Osteoblast (primary cell): ENCODE results near the gene SPARC. TPM values are rescaled to one million over a fixed set of nuclear protein-coding genes. Genes with fewer than 3 reads are reported as not detected.

Experiments used
- DNase-seq: peaks from one replicate; pipeline ENCODE4 v3.0.0; 2011; ENCODE audit warnings: low spot score, mixed read lengths; ENCODE audit not compliant: insufficient read length; ENCODE audit errors: missing footprints
- H2AFZ ChIP-seq: 2 replicates; pipeline ENCODE4 v1.6.0; 2011; ENCODE audit warnings: mild to moderate bottlenecking, low read length
- H3K27ac ChIP-seq: 2 replicates; pipeline ENCODE4 v1.5.1; 2011; ENCODE audit warnings: mild to moderate bottlenecking, low read depth, low read length, moderate library complexity
- H3K27me3 ChIP-seq: 2 replicates; pipeline ENCODE4 v1.6.0; 2012; ENCODE audit warnings: mild to moderate bottlenecking, control low read depth, inconsistent platforms, low read length, moderate library complexity; ENCODE audit not compliant: insufficient read depth
- H3K36me3 ChIP-seq: 2 replicates; pipeline ENCODE4 v1.5.1; 2011; ENCODE audit warnings: mild to moderate bottlenecking, low read length, control low read depth, moderate library complexity; ENCODE audit not compliant: insufficient read depth
- H3K4me1 ChIP-seq: 2 replicates; pipeline ENCODE4 v1.5.1; 2011; ENCODE audit warnings: mild to moderate bottlenecking, low read length, control low read depth, moderate library complexity; ENCODE audit not compliant: insufficient read depth
- H3K4me2 ChIP-seq: 2 replicates; pipeline ENCODE4 v1.6.0; 2011; ENCODE audit warnings: mild to moderate bottlenecking, low read length; ENCODE audit not compliant: insufficient read depth
- H3K4me3 ChIP-seq: fragments of 200-600 bp; sonication (generic); 3 replicates; pipeline ENCODE4 v1.5.1; 2012; ENCODE audit warnings: mild to moderate bottlenecking, low read length, inconsistent platforms; ENCODE audit not compliant: insufficient read depth
- H3K79me2 ChIP-seq: 2 replicates; pipeline ENCODE4 v1.6.0; 2012; ENCODE audit warnings: mild to moderate bottlenecking, low read length, control low read depth, inconsistent platforms; ENCODE audit not compliant: insufficient read depth
- H3K9me3 ChIP-seq: 2 replicates; pipeline ENCODE4 v1.5.1; 2011; ENCODE audit warnings: low read depth, low read length, control low read depth
- H4K20me1 ChIP-seq: 2 replicates; pipeline ENCODE4 v1.6.0; 2012; ENCODE audit warnings: mild to moderate bottlenecking, low read length, control low read depth; ENCODE audit not compliant: insufficient read depth
- total RNA-seq: library from RNA; depleted of rRNA; stranded (reverse); fragments of >200 nt; gene quantifications from 2 replicates; pipeline ENCODE4 v1.2.3, GENCODE V29; 2012
- TF ChIP-seq, protein P1 (sequence below): IDR thresholded peaks from 2 replicates; pipeline ENCODE4 v1.5.1; 2011; ENCODE audit warnings: mild to moderate bottlenecking, low read depth, low read length, moderate library complexity; ENCODE audit errors: extremely low read depth

Gene SPARC
- total RNA-seq, 1 donor = 4,046 TPM

GRCh38 chr5:151688436-151688835 is 1.7 kb upstream of the SPARC start:
- no peaks in the 10 kb centered on the region for H3K27me3 ChIP-seq
- no peak overlapping the region for H3K4me2 ChIP-seq
- no peak overlapping the region for H3K27ac ChIP-seq
- H3K4me3 ChIP-seq = no peak overlapping the region
- H4K20me1 ChIP-seq = peaks cover 31% of the 10 kb centered on the region
- no peak for DNase-seq
- H3K79me2 ChIP-seq = peaks cover 35% of the 10 kb centered on the region
- peaks cover 23% of the 10 kb centered on the region for H3K36me3 ChIP-seq
- H3K4me1 ChIP-seq = peaks cover 22% of the 10 kb centered on the region
- H3K9me3 ChIP-seq = no peaks in the 10 kb centered on the region
- no peak overlapping the region for H2AFZ ChIP-seq
- TF ChIP-seq, protein P1, sequence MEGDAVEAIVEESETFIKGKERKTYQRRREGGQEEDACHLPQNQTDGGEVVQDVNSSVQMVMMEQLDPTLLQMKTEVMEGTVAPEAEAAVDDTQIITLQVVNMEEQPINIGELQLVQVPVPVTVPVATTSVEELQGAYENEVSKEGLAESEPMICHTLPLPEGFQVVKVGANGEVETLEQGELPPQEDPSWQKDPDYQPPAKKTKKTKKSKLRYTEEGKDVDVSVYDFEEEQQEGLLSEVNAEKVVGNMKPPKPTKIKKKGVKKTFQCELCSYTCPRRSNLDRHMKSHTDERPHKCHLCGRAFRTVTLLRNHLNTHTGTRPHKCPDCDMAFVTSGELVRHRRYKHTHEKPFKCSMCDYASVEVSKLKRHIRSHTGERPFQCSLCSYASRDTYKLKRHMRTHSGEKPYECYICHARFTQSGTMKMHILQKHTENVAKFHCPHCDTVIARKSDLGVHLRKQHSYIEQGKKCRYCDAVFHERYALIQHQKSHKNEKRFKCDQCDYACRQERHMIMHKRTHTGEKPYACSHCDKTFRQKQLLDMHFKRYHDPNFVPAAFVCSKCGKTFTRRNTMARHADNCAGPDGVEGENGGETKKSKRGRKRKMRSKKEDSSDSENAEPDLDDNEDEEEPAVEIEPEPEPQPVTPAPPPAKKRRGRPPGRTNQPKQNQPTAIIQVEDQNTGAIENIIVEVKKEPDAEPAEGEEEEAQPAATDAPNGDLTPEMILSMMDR = no peak

- H3K4me1 ChIP-seq = peaks cover 46% of the 10 kb centered on the region
- TF ChIP-seq, protein P1 = no peak
- peak overlapping the region; percentile 99 for H3K27ac ChIP-seq
- H4K20me1 ChIP-seq = peaks cover 52% of the 10 kb centered on the region
- peak overlapping the region; percentile 100 for H3K4me3 ChIP-seq
- H3K36me3 ChIP-seq = peaks cover 46% of the 10 kb centered on the region
- no peaks in the 10 kb centered on the region for H3K27me3 ChIP-seq
- H3K4me2 ChIP-seq = peak overlapping the region; percentile 99
- peak; percentile 22 for DNase-seq
- H3K79me2 ChIP-seq = peaks cover 60% of the 10 kb centered on the region
- no peak overlapping the region for H2AFZ ChIP-seq
- H3K9me3 ChIP-seq = no peaks in the 10 kb centered on the region
Measured at GRCh38 chr5:151685749-151686673, 704 bp downstream of the SPARC start.

DNA sequence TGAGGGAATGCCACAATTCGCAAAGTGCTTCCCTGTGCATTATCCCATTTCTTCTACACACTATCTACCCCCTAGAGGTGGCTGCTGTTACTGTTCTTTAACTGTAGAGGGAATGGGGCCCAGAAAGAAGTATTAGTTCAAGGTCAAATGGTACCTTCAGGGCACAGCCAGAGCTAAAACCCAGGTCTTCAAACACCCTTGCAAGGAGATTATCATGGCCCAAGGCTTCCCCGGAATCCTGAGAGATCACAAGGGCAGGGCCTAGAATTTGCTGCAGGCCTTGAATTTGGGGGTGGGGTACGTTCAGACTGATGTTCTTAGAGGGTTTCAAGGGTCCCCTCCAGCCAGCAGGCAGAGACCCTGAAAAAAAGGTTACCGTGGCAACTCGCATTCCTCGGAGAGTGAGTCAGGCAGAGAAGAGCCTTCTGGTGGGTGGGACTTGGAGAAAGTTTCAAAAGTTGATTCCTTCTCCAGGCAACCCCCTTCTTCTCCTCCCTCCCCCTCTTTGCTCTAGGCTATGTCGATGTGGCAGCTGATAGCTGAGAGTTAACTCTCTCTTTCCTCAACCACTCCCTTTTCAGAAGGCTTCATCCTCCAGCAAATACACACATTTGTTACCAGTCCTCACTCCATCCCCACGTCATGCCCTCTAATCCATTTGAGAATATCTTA is 1.9 kb downstream of the SPARC start:
- H3K9me3 ChIP-seq = no peaks in the 10 kb centered on the region
- peaks cover 58% of the 10 kb centered on the region for H3K4me1 ChIP-seq
- peaks cover 71% of the 10 kb centered on the region for H3K79me2 ChIP-seq
- peak overlapping the region; percentile 99 for H3K27ac ChIP-seq
- peaks cover 63% of the 10 kb centered on the region for H4K20me1 ChIP-seq
- no peak overlapping the region for H2AFZ ChIP-seq
- peak; percentile 54 for DNase-seq
- TF ChIP-seq, protein P1 = peak; percentile 44
- peaks cover 58% of the 10 kb centered on the region for H3K36me3 ChIP-seq
- peak overlapping the region; percentile 99 for H3K4me2 ChIP-seq
- H3K4me3 ChIP-seq = peak overlapping the region; percentile 100
- H3K27me3 ChIP-seq = no peaks in the 10 kb centered on the region
